Activated B cell treated with CpG ODN at 0.5 μM for 24 hours (primary cell): ENCODE results near the gene ERCC2. TPM values are rescaled to one million over a fixed set of nuclear protein-coding genes. Genes with fewer than 3 reads are reported as not detected.

Experiments used
- ATAC-seq: fragments of 200-7000 bp; cut with Tn5 transposase; one replicate; pipeline ENCODE4 v1.10.0; 2021; ENCODE audit warnings: low read depth, mild to moderate bottlenecking, moderate library complexity
- CTCF ChIA-PET: fragments of 350-600 bp; sonication (Branson Sonifier 250); formaldehyde crosslinking; loops from one replicate; lab custom pipeline; 2021; ENCODE audit warnings: antibody characterized with exemption; lab: Charles Lee
- POLR2A ChIA-PET: fragments of 350-600 bp; sonication (Branson Sonifier 250); formaldehyde crosslinking; loops from one replicate; lab custom pipeline; 2021; ENCODE audit warnings: antibody characterized with exemption; lab: Charles Lee
- DNase-seq: peaks from one replicate; pipeline ENCODE4 v3.0.0; 2022
- H3K27ac Mint-ChIP-seq: one replicate; pipeline ENCODE4 v1.8.0; 2020; ENCODE audit warnings: mixed read lengths
- H3K27me3 Mint-ChIP-seq: one replicate; pipeline ENCODE4 v1.8.0; 2021; ENCODE audit warnings: mixed read lengths
- H3K36me3 Mint-ChIP-seq: one replicate; pipeline ENCODE4 v1.8.0; 2021; ENCODE audit warnings: low read depth, mixed read lengths
- H3K4me1 Mint-ChIP-seq: one replicate; pipeline ENCODE4 v1.8.0; 2021; ENCODE audit warnings: mixed read lengths
- H3K4me3 Mint-ChIP-seq: one replicate; pipeline ENCODE4 v1.8.0; 2020; ENCODE audit warnings: mild to moderate bottlenecking, mixed read lengths
- H3K9me3 Mint-ChIP-seq: one replicate; pipeline ENCODE4 v1.8.0; 2020; ENCODE audit warnings: mixed read lengths
- intact Hi-C: fragments of 100-400 bp; cut with micrococcal nuclease; formaldehyde crosslinking; loops from one replicate; pipeline ENCODE4 v1.15.1; 2024
- total RNA-seq: library from RNA; stranded (reverse); gene quantifications from 2 replicates; pipeline ENCODE4 v1.2.3, GENCODE V29; 2022
- TF ChIP-seq, protein P1 (sequence below): fragments of 200-600 bp; IDR thresholded peaks from one replicate; pipeline ENCODE4 v1.8.0; 2022; ENCODE audit warnings: antibody characterized with exemption, mild to moderate bottlenecking

Gene ERCC2
- total RNA-seq, 1 donor from 2014 or later, result 29.8 TPM

DNA sequence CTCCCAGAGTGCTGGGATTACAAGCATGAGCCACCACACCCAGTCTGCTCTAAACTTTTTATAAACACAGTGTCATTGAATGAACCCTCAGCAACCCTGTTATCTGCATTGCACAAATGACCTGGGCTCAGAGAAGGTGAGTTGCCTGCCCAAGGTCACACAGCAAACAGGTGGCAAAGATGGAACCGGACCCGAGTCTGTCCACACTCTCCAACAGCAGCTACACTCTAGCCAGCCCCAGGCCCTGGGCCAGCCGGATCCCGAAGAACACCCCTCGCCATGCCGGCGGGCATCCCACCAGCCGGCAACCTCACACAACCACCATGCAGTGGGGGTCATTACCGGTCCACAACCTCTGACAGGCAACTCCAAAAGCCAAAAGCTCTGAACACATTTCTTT lies 14.5 kb downstream of the ERCC2 start:
- no peak overlapping the region for H3K4me3 Mint-ChIP-seq
- ChIA-PET POLR2A (no interaction called here), CTCF (no interaction called here)
- H3K27ac Mint-ChIP-seq, result no peak overlapping the region
- TF ChIP-seq, protein P1, sequence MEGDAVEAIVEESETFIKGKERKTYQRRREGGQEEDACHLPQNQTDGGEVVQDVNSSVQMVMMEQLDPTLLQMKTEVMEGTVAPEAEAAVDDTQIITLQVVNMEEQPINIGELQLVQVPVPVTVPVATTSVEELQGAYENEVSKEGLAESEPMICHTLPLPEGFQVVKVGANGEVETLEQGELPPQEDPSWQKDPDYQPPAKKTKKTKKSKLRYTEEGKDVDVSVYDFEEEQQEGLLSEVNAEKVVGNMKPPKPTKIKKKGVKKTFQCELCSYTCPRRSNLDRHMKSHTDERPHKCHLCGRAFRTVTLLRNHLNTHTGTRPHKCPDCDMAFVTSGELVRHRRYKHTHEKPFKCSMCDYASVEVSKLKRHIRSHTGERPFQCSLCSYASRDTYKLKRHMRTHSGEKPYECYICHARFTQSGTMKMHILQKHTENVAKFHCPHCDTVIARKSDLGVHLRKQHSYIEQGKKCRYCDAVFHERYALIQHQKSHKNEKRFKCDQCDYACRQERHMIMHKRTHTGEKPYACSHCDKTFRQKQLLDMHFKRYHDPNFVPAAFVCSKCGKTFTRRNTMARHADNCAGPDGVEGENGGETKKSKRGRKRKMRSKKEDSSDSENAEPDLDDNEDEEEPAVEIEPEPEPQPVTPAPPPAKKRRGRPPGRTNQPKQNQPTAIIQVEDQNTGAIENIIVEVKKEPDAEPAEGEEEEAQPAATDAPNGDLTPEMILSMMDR, result no peak
- ATAC-seq, result no peak
- peaks cover 52% of the 10 kb centered on the region for H3K36me3 Mint-ChIP-seq
- intact Hi-C loops, result no loop called here
- no peak for DNase-seq
- no peaks in the 10 kb centered on the region for H3K9me3 Mint-ChIP-seq
- no peaks in the 10 kb centered on the region for H3K27me3 Mint-ChIP-seq
- no peaks in the 10 kb centered on the region for H3K4me1 Mint-ChIP-seq

DNA sequence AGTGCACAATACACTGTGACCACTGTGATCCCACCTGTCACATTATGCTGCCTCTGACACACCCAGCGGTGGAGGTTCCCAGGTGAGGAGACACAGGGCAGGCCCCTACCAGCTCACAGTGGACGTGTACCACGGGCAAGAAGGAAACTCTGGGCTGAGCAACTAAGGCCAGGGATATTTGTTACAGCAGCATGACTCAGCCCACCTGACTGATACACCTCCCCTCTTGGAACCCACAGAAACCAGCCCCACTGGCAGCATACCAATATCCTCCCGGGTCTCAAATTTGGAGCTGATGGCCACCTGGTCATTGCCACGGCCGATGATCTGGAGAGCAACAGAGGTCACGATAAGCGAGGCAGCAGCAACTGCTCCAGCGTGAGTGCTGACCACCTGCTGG lies 15.0 kb downstream of the ERCC2 start:
- no peaks in the 10 kb centered on the region for H3K27me3 Mint-ChIP-seq
- no peaks in the 10 kb centered on the region for H3K9me3 Mint-ChIP-seq
- no peaks in the 10 kb centered on the region for H3K4me1 Mint-ChIP-seq
- no peak overlapping the region for H3K27ac Mint-ChIP-seq
- peaks cover 53% of the 10 kb centered on the region for H3K36me3 Mint-ChIP-seq
- intact Hi-C loops, result no loop called here
- ChIA-PET POLR2A (no interaction called here), CTCF (no interaction called here)
- TF ChIP-seq, protein P1, result no peak
- ATAC-seq, result no peak
- no peak overlapping the region for H3K4me3 Mint-ChIP-seq
- DNase-seq, result no peak

DNA sequence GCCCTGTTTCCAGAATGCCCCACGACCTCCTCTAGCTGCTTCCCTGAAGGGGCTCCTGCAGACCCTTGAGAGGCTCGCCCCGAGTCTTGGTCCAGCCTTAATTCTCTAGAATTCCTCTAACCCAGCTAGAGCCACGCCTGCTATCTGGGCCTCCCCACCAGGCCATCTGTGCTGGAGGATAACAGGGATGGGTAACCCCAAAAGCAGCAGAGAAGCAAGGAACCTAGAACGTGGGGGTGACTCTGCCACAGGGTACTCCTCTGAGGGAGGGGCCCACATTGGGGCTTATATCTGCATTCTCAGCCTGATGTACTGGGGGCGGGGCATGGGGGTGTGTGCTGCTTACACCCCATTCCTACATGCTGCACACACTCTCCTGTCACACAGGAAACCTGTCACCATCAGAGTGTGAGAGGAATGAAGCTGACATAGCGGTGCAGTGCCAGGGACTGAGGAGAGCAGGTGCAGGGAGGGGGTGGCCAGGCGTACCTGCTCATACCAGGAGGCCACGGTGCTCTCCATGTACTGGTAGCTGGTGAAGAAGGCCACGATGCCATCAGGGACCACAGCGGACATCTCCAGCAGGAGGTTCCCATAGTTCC lies 16.0 kb downstream of the ERCC2 start:
- Mint-ChIP-seq H3K27me3 (no peaks in the 10 kb centered on the region), H3K4me3 (no peak overlapping the region), H3K27ac (no peak overlapping the region), H3K4me1 (no peaks in the 10 kb centered on the region), H3K9me3 (no peaks in the 10 kb centered on the region), H3K36me3 (peaks cover 50% of the 10 kb centered on the region)
- ChIA-PET CTCF (no interaction called here), POLR2A (no interaction called here)
- intact Hi-C loops, result no loop called here
- no peak for ATAC-seq
- no peak for DNase-seq
- TF ChIP-seq, protein P1, result no peak

DNA sequence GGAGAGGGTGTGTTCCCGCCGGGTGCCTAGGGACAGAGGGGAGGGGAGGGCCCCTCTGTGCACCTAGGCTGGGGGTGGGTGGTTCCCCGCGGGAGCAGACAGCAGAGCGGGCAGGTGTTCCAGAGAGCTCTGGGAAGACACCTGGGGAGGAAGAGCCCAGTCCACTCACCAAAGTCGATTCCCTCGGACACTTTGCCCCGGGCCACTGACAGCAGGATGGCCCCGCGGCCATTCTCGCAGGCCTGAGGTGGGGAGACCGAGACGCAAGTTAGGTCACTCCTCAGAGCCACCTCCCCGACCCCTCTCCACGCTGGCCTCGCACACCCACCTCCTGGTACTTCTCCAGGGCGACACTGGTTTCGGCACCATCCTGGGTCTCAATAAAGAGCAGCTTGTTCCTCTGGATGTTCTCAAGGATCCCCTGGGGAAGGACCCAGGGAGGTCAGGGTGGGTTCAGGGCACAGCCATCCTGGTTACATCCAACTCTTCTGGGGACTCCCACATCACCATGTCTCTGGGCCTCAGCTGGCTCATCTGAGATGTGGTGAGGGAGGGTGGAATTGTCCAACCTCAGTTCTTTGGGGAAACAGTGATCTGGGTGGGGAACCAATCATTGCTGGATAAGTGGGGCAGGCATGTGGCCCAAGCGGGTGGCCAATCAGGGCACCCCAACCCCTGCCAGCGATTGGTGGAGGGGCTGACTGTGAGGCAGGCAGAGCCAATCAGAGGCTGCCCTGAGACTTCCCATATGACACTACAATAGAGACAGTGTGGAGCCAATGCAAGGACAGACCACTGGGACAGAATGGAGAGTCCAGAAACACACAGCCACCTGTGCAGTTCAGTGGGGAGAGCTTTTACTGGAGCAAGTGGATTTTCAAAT lies 17.2 kb downstream of the ERCC2 start:
- peaks cover 44% of the 10 kb centered on the region for H3K36me3 Mint-ChIP-seq
- no peaks in the 10 kb centered on the region for H3K4me1 Mint-ChIP-seq
- H3K27ac Mint-ChIP-seq, result no peak overlapping the region
- intact Hi-C loops, result no loop called here
- TF ChIP-seq, protein P1, result no peak
- H3K9me3 Mint-ChIP-seq, result no peaks in the 10 kb centered on the region
- ATAC-seq (no peak), DNase-seq (no peak)
- H3K27me3 Mint-ChIP-seq, result no peaks in the 10 kb centered on the region
- CTCF ChIA-PET, result no interaction called here
- H3K4me3 Mint-ChIP-seq, result no peak overlapping the region
- POLR2A ChIA-PET, result no interaction called here

DNA sequence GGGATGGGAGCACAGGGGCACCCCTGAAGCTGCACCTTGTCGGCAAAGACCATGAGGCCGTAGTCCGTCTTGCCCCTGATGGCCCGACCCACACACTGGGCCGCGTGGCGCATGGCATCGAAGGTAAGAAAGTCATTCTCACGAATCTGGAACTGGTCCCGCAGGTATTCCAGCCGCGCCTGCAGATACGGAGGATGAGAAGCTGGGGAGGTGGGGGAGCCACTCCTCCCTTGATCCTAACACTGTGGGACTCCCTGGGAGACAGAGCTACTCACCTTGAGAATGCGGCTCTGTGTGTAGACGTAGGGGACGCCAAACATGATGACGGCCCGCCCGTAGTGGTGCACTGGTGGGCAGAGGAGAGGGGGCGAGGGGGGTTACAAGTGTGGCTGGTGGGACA lies 17.9 kb downstream of the ERCC2 start:
- H3K36me3 Mint-ChIP-seq, result peaks cover 39% of the 10 kb centered on the region
- POLR2A ChIA-PET, result no interaction called here
- CTCF ChIA-PET, result no interaction called here

More for the DNA sequence above, 17.9 kb downstream of the ERCC2 start:
- Mint-ChIP-seq H3K4me3 (no peak overlapping the region), H3K27me3 (no peaks in the 10 kb centered on the region), H3K27ac (no peak overlapping the region), H3K9me3 (no peaks in the 10 kb centered on the region), H3K4me1 (no peaks in the 10 kb centered on the region)
- intact Hi-C loops, result no loop called here
- DNase-seq, result no peak
- ATAC-seq, result no peak
- TF ChIP-seq, protein P1, result no peak
